Sigmoid colon (tissue), 3 donors: ENCODE measurements around the gene CAST.

Experiments used
- POLR2A ChIP-seq, 2 donors: fragments of 450-650 bp; IDR thresholded peaks; one replicate each; pipeline ENCODE4 v1.6.1; 2016; ENCODE audit warnings: antibody characterized with exemption in 2 of 2, mild to moderate bottlenecking in 2 of 2, moderate library complexity in 2 of 2
- TF ChIP-seq, protein P1 (sequence below), 4 experiments: fragments of 450-650 bp in 3 of 4; fragments of 200-600 bp in 1 of 4; IDR thresholded peaks; one replicate each; pipeline ENCODE4 v1.5.1; 2016 to 2019; ENCODE audit warnings: antibody characterized with exemption in 4 of 4, mild to moderate bottlenecking in 3 of 4, moderate library complexity in 2 of 4

DNA sequence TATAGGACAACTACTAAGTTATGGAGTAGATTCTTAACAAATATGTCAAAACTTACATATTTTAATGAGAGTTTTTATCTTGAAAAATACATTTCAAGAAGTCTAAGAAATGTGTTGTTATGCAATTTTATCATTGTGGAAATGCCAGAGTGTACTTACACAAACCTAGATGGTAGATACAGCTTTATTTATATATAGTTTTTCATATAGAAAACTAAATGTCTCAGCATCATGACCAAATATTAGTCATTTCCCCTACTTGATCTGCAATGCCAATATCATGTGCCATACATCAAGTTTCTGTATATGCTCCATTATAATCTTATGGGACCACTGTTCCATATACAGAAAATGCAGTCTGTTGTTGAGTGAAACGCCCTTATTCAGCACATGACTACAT, 28.7 kb downstream of the CAST start:
- no peak for TF ChIP-seq POLR2A (IDR thresholded peaks at IDR 0.05)
- TF ChIP-seq, protein P1, sequence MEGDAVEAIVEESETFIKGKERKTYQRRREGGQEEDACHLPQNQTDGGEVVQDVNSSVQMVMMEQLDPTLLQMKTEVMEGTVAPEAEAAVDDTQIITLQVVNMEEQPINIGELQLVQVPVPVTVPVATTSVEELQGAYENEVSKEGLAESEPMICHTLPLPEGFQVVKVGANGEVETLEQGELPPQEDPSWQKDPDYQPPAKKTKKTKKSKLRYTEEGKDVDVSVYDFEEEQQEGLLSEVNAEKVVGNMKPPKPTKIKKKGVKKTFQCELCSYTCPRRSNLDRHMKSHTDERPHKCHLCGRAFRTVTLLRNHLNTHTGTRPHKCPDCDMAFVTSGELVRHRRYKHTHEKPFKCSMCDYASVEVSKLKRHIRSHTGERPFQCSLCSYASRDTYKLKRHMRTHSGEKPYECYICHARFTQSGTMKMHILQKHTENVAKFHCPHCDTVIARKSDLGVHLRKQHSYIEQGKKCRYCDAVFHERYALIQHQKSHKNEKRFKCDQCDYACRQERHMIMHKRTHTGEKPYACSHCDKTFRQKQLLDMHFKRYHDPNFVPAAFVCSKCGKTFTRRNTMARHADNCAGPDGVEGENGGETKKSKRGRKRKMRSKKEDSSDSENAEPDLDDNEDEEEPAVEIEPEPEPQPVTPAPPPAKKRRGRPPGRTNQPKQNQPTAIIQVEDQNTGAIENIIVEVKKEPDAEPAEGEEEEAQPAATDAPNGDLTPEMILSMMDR (IDR thresholded peaks at IDR 0.05), result no peak
